IMR-90 (cell line): Measurements from ENCODE around the gene BRME1. TPM values are rescaled to one million over a fixed set of nuclear protein-coding genes. Genes with fewer than 3 reads are reported as not detected.

Source experiments
- ATAC-seq: fragments of 200-7000 bp; cut with Tn5 transposase; 2 replicates; pipeline ENCODE4 v1.9.1; 2020; ENCODE audit warnings: low read depth, mild to moderate bottlenecking, moderate library complexity
- BruUV-seq: library from RNA; stranded (reverse); fragments of 400-500 nt; replicated peaks from 2 replicates; lab custom pipeline; 2021; lab: Mats Ljungman, UMichigan
- CTCF ChIA-PET: fragments of 300-600 bp; formaldehyde crosslinking; extraction: SDS; loops from one replicate; lab custom pipeline; 2021; ENCODE audit warnings: antibody characterized with exemption; lab: Yijun Ruan, JAX
- POLR2A ChIA-PET: fragments of 300-600 bp; sonication (Branson Sonifier 250); formaldehyde crosslinking; loops from one replicate; lab custom pipeline; 2022; ENCODE audit warnings: antibody characterized with exemption; ENCODE audit not compliant: unreplicated experiment; lab: Charles Lee
- DNase-seq: peaks from one replicate; pipeline ENCODE4 v3.0.0; 2013
- H2AFZ ChIP-seq: replicated peaks from 2 replicates; pipeline ENCODE3; 2013; ENCODE audit warnings: low read length, mild to moderate bottlenecking; ENCODE audit not compliant: poor library complexity
- H2AK5ac ChIP-seq: 2 replicates; pipeline ENCODE4 v1.6.1; 2013; ENCODE audit warnings: low read depth, low read length, inconsistent platforms
- H2AK9ac ChIP-seq: replicated peaks from 2 replicates; pipeline ENCODE3; 2013; ENCODE audit warnings: mild to moderate bottlenecking, low read depth, low read length, moderate library complexity; ENCODE audit not compliant: poor library complexity
- H2BK120ac ChIP-seq: 2 replicates; pipeline ENCODE4 v1.6.1; 2013; ENCODE audit warnings: low read depth, low read length, inconsistent platforms
- H2BK15ac ChIP-seq: 3 replicates; pipeline ENCODE4 v1.6.1; 2013; ENCODE audit warnings: low read depth, low read length, inconsistent platforms
- H2BK20ac ChIP-seq: 2 replicates; pipeline ENCODE4 v1.6.1; 2013; ENCODE audit warnings: low read depth, mild to moderate bottlenecking, inconsistent platforms, low read length, moderate library complexity
- H2BK5ac ChIP-seq: 2 replicates; pipeline ENCODE4 v1.6.1; 2013; ENCODE audit warnings: mild to moderate bottlenecking, low read depth, low read length, inconsistent platforms; ENCODE audit not compliant: poor library complexity, severe bottlenecking
- H3K14ac ChIP-seq: replicated peaks from 2 replicates; pipeline ENCODE4 v1.6.1; 2013; ENCODE audit warnings: low read depth, low read length, inconsistent platforms
- H3K18ac ChIP-seq: 2 replicates; pipeline ENCODE4 v1.6.1; 2013; ENCODE audit warnings: low read depth, low read length, control low read depth
- H3K23ac ChIP-seq: 2 replicates; pipeline ENCODE4 v1.6.1; 2013; ENCODE audit warnings: low read depth, low read length, inconsistent platforms
- H3K27ac ChIP-seq: 2 replicates; pipeline ENCODE4 v1.5.1; 2013; ENCODE audit warnings: mild to moderate bottlenecking, control low read depth, low read length; ENCODE audit not compliant: insufficient read depth
- H3K27me3 ChIP-seq: 2 replicates; pipeline ENCODE4 v1.6.1; 2013; ENCODE audit warnings: low read length; ENCODE audit not compliant: control insufficient read depth, insufficient read depth
- H3K36me3 ChIP-seq: 2 replicates; pipeline ENCODE4 v1.6.1; 2013; ENCODE audit warnings: low read length, mixed read lengths; ENCODE audit not compliant: control insufficient read depth, insufficient read depth
- H3K4ac ChIP-seq: 2 replicates; pipeline ENCODE4 v1.6.1; 2013; ENCODE audit warnings: low read depth, low read length, inconsistent platforms
- H3K4me1 ChIP-seq: 2 replicates; pipeline ENCODE4 v1.6.1; 2013; ENCODE audit warnings: low read length, mixed read lengths; ENCODE audit not compliant: control insufficient read depth, insufficient read depth
- H3K4me2 ChIP-seq: 2 replicates; pipeline ENCODE4 v1.6.1; 2013; ENCODE audit warnings: low read depth, mild to moderate bottlenecking, control low read depth, low read length, moderate library complexity
- H3K4me3 ChIP-seq: 2 replicates; pipeline ENCODE4 v1.5.1; 2013; ENCODE audit warnings: low read depth, mild to moderate bottlenecking, control low read depth, low read length, moderate library complexity; ENCODE audit not compliant: insufficient read depth
- H3K56ac ChIP-seq: 2 replicates; pipeline ENCODE4 v1.6.1; 2013; ENCODE audit warnings: low read length, inconsistent platforms; ENCODE audit not compliant: insufficient read depth; ENCODE audit errors: extremely low read depth
- H3K79me1 ChIP-seq, 2 experiments: 2 replicates each; pipeline ENCODE4 v1.6.1; 2013; ENCODE audit warnings: low read length in 2 of 2, inconsistent platforms in 1 of 2, low read depth in 1 of 2
- H3K9ac ChIP-seq: 2 replicates; pipeline ENCODE4 v1.6.1; 2013; ENCODE audit warnings: low read depth, low read length, control low read depth
- H3K9me1 ChIP-seq: 2 replicates; pipeline ENCODE4 v1.6.1; 2013; ENCODE audit warnings: low read length, inconsistent platforms; ENCODE audit not compliant: insufficient read depth
- H3K9me3 ChIP-seq: 2 replicates; pipeline ENCODE4 v1.6.1; 2013; ENCODE audit warnings: low read length; ENCODE audit not compliant: control insufficient read depth, insufficient read depth
- H4K20me1 ChIP-seq: 2 replicates; pipeline ENCODE4 v1.6.1; 2013; ENCODE audit warnings: low read length, inconsistent platforms; ENCODE audit not compliant: insufficient read depth
- H4K5ac ChIP-seq: 2 replicates; pipeline ENCODE4 v1.6.1; 2013; ENCODE audit warnings: mild to moderate bottlenecking, low read depth, low read length, control low read depth
- H4K8ac ChIP-seq, 2 experiments: 2 replicates each; pipeline ENCODE4 v1.6.1; 2013; ENCODE audit warnings: low read depth in 2 of 2, low read length in 2 of 2, control low read depth in 1 of 2, inconsistent platforms in 1 of 2
- H4K91ac ChIP-seq: 2 replicates; pipeline ENCODE4 v1.6.1; 2013; ENCODE audit warnings: low read depth, low read length, inconsistent platforms; ENCODE audit not compliant: insufficient read depth
- CEBPB ChIP-seq: IDR thresholded peaks from 2 replicates; pipeline ENCODE4 v1.6.1; 2012; ENCODE audit warnings: low read depth, low read length, improper control_type of control experiment
- CHD1 ChIP-seq: IDR thresholded peaks from 2 replicates; pipeline ENCODE4 v1.6.1; 2012; ENCODE audit warnings: low read depth, low read length, improper control_type of control experiment
- FOS ChIP-seq: fragments of 150-350 bp; IDR thresholded peaks from 2 replicates; pipeline ENCODE4 v1.6.1; 2016; ENCODE audit warnings: low read depth, low read length
- MAFK ChIP-seq: IDR thresholded peaks from 2 replicates; pipeline ENCODE4 v1.6.1; 2012; ENCODE audit warnings: low read depth, low read length, improper control_type of control experiment
- RAD21 ChIP-seq: IDR thresholded peaks from 2 replicates; pipeline ENCODE4 v1.6.1; 2012; ENCODE audit warnings: low read length, improper control_type of control experiment
- RCOR1 ChIP-seq: IDR thresholded peaks from 2 replicates; pipeline ENCODE4 v1.6.1; 2012; ENCODE audit warnings: mild to moderate bottlenecking, low read length, improper control_type of control experiment; ENCODE audit not compliant: insufficient replicate concordance
- RFX5 ChIP-seq: IDR thresholded peaks from 2 replicates; pipeline ENCODE4 v1.8.0; 2012; ENCODE audit warnings: low read depth, mild to moderate bottlenecking, low read length, moderate library complexity
- SMC3 ChIP-seq: fragments of 150-350 bp; IDR thresholded peaks from 2 replicates; pipeline ENCODE4 v1.6.1; 2016; ENCODE audit warnings: low read depth, mild to moderate bottlenecking, antibody characterized with exemption, low read length, moderate library complexity
- WGBS, 2 experiments: methylation state at CpG; one replicate each; pipeline versions ENCODE4 v1.1.5 to v1.1.7; 2013; ENCODE audit warnings: missing lambda C conversion rate in 2 of 2; ENCODE audit not compliant: insufficient read length in 1 of 2; ENCODE audit errors: extremely low coverage in 2 of 2; 5-methylcytosine and 5-hydroxymethylcytosine counted together
- dilution Hi-C: fragments of 300-500 bp; cut with HindIII; formaldehyde crosslinking; loops from one replicate; pipeline ENCODE4 v1.14.3; 2018; ENCODE audit warnings: low sequenced_read_pairs; ENCODE audit not compliant: unreplicated experiment
- in situ Hi-C: fragments of 300-500 bp; cut with MboI; formaldehyde crosslinking; loops from 3 replicates; pipeline ENCODE4 v1.14.3; 2019; ENCODE audit warnings: low sequenced_read_pairs, inconsistent platforms, mixed read lengths
- intact Hi-C: fragments of 100-400 bp; cut with micrococcal nuclease; formaldehyde crosslinking; loops from 2 replicates; pipeline ENCODE4 v1.10.0; 2022
- polyA plus RNA-seq, 3 experiments: library from polyadenylated mRNA; depleted of rRNA; stranded (reverse); fragments of >200 nt; gene quantifications; 2 replicates each; pipeline ENCODE4 v1.2.3, GENCODE V29; 2012; ENCODE audit warnings: low replicate concordance in 1 of 3
- total RNA-seq: library from RNA; depleted of rRNA; stranded (reverse); fragments of >200 nt; gene quantifications from 2 replicates; pipeline ENCODE4 v1.2.3, GENCODE V29; 2012
- TF ChIP-seq, protein P1 (sequence below): fragments of 150-350 bp; IDR thresholded peaks from 2 replicates; pipeline ENCODE4 v1.6.1; 2017; ENCODE audit warnings: mild to moderate bottlenecking, antibody characterized with exemption, low read length, low read depth
- TF ChIP-seq, protein P2 (sequence below): conservative IDR thresholded peaks from 2 replicates; pipeline ENCODE4 v1.5.1; 2012; ENCODE audit warnings: mild to moderate bottlenecking, low read depth, low read length, improper control_type of control experiment

Gene BRME1
- total and polyA plus RNA-seq, 2 of the 4 experiments (the other 2 are of a cell fraction), result 0.18 to 0.38 TPM

DNA sequence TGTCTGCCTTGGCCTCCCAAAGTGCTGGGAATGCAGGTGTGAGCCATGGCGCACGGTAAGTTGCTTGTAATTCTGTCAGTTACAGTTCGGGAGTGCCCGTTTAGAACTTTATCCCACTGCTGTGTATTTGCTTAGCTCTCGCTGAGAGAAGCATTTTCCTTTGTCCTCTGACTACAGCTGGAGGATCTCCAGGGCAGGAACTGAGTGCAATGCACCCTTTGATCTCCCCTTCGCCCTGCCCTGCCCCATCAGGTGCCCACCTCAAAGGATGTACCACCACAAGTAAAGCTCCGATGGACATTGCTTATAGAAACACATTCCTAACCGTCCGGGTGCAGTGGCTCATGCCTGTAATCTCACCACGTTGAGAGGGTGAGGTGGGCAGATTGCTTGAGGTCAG is 6.5 kb downstream of the BRME1 start:
- Histone ChIP-seq H2AK5ac (no peak overlapping the region), H4K8ac (no peak overlapping the region), H3K36me3 (no peaks in the 10 kb centered on the region), H3K14ac (no peak overlapping the region), H2BK15ac (no peak overlapping the region), H3K9me3 (no peaks in the 10 kb centered on the region), H3K4ac (no peak overlapping the region), H2BK5ac (no peak overlapping the region), H3K9me1 (0 out of 2 replicates have a peak, but pooled peaks cover 2% of the 10 kb centered on the region), H3K9ac (no peak overlapping the region), H2BK20ac (no peak overlapping the region), H2BK120ac (no peak overlapping the region), H3K56ac (no peak overlapping the region), H3K23ac (no peak overlapping the region), H3K4me3 (no peak overlapping the region), H3K27ac (no peak overlapping the region), H3K4me1 (peaks cover 3% of the 10 kb centered on the region), H4K5ac (no peak overlapping the region), H2AK9ac (no peak overlapping the region), H4K20me1 (peaks cover 3% of the 10 kb centered on the region; the same call in 1 of the 2 replicates), H4K91ac (no peak overlapping the region), H3K79me1 (no peaks in the 10 kb centered on the region), H3K18ac (no peak overlapping the region), H2AFZ (no peak overlapping the region), H3K4me2 (no peak overlapping the region), H3K27me3 (peaks cover 3% of the 10 kb centered on the region; the same call in 1 of the 2 replicates)
- no peak for ATAC-seq
- ChIA-PET POLR2A (no interaction called here), CTCF (no interaction called here)
- DNase-seq, result no peak
- dilution Hi-C loops, result no loop called here
- in situ Hi-C loops, result loop anchor here (25.0 kb wide), 1 partner anchor 438 kb away; no protein-coding TSS in a partner anchor
- no peak for TF ChIP-seq RFX5
- TF ChIP-seq CEBPB, result no peak
- no peak for TF ChIP-seq CHD1
- TF ChIP-seq RCOR1, result no peak
- TF ChIP-seq MAFK, result no peak
- no peak for TF ChIP-seq SMC3
- TF ChIP-seq FOS, result no peak
- TF ChIP-seq RAD21, result no peak
- TF ChIP-seq, protein P1, sequence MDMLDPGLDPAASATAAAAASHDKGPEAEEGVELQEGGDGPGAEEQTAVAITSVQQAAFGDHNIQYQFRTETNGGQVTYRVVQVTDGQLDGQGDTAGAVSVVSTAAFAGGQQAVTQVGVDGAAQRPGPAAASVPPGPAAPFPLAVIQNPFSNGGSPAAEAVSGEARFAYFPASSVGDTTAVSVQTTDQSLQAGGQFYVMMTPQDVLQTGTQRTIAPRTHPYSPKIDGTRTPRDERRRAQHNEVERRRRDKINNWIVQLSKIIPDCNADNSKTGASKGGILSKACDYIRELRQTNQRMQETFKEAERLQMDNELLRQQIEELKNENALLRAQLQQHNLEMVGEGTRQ, result no peak
- TF ChIP-seq, protein P2, sequence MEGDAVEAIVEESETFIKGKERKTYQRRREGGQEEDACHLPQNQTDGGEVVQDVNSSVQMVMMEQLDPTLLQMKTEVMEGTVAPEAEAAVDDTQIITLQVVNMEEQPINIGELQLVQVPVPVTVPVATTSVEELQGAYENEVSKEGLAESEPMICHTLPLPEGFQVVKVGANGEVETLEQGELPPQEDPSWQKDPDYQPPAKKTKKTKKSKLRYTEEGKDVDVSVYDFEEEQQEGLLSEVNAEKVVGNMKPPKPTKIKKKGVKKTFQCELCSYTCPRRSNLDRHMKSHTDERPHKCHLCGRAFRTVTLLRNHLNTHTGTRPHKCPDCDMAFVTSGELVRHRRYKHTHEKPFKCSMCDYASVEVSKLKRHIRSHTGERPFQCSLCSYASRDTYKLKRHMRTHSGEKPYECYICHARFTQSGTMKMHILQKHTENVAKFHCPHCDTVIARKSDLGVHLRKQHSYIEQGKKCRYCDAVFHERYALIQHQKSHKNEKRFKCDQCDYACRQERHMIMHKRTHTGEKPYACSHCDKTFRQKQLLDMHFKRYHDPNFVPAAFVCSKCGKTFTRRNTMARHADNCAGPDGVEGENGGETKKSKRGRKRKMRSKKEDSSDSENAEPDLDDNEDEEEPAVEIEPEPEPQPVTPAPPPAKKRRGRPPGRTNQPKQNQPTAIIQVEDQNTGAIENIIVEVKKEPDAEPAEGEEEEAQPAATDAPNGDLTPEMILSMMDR, result no peak
- 84% methylated on average over 5 of the region's 10 CpGs; no CpG with 5 or more reads in 1 of the 2 experiments for WGBS, 2 experiments
- intact Hi-C loops, result no loop called here
- no TSS peak for BruUV-seq
